K562 treated with DMSO at 1 percent for 12 hours (cell line): ENCODE measurements around the gene ULK3. TPM values are rescaled to one million over a fixed set of nuclear protein-coding genes. Genes with fewer than 3 reads are reported as not detected.

Experiments used
- total RNA-seq: library from RNA; unstranded; fragments of 300-600 nt; gene quantifications from 2 replicates; pipeline ENCODE4 v1.2.3, GENCODE V29; 2022; ENCODE audit not compliant: insufficient read depth

The ULK3 gene, protein sequence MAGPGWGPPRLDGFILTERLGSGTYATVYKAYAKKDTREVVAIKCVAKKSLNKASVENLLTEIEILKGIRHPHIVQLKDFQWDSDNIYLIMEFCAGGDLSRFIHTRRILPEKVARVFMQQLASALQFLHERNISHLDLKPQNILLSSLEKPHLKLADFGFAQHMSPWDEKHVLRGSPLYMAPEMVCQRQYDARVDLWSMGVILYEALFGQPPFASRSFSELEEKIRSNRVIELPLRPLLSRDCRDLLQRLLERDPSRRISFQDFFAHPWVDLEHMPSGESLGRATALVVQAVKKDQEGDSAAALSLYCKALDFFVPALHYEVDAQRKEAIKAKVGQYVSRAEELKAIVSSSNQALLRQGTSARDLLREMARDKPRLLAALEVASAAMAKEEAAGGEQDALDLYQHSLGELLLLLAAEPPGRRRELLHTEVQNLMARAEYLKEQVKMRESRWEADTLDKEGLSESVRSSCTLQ
- total RNA-seq = 31.8 and 49.5 TPM in 2 replicates

DNA sequence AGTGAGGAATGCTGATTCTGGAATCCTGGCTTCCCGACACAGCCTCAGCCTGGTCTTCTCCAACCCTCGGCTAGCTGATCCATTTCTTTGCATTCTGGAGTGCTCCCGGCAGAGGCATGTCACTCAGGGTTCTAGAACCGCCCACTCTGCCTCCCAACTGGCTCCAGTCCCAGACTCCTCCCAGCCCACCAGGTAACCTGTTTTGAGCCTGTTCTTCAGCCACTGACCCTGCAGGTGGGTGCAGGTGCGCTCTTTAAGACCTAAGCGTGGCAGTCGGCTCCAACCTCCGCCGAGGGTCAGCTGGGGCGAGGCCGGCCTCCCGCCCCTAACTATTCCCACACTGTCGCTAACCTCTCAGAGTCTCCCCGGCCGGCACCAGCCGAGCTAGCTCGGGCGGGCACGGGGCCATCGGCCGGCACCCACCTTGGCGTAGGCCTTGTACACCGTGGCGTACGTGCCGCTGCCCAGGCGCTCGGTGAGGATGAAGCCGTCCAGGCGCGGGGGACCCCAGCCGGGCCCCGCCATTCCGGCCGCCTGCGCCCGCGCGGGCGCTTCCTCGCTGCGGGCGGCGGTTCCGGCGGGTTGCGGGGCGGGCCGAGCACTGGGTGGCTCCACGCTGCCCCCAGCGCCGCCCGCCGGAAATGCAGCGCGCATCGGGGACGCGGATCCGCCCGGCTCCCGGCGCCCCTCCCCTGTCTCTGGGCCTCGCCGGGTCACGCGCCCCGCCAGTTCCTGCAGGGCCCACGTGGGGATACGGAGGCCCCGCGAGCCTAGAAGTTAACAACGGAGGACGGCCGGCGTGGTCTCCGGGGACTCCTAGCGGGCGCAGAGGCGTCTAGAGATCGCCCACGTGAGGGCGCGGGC lies at the start of gene ULK3:
Gene ULK3 (minus strand): TSS at position 576 of the 864 bp plus-strand sequence. CDS start 51 bp downstream, at position 525.

DNA sequence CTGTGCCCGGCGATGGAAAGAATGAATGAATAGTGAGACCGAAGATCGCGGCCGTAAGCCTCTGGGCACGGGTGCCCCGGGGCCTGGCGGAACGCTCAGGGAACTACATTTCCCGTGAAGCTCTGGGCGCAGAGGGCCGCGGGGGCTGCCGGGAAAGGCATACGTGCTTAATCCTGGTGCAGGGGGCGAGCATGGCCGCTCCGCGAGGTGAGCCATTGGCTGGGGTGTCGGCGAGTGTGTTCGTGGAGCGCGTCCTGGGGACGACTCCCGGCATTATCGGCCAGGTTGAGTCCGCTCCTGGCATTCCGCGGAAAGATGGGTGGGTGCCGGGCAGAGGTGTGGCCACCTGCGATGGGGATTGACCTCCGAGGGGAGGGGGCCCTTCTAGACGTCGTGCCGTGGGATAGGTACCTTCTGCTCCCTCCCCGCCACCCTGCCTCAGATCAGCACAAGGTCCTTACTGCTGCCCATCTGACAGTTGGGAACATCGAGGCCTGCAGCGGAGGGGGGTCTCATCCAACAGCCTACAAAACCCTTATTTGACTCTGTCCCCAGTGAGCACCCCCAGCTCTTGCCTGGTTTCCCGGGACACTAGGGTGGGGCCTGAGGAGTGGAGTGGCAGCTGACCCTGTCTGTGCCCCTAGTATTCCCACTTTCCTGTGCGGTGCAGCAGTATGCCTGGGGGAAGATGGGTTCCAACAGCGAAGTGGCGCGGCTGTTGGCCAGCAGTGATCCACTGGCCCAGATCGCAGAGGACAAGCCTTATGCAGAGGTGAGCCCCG lies 47.1 kb upstream of the ULK3 start, which contains the start of gene MPI:
Gene MPI (plus strand): TSS at position 160 of the 782 bp plus-strand sequence. CDS start 32 bp downstream, at position 192.

DNA sequence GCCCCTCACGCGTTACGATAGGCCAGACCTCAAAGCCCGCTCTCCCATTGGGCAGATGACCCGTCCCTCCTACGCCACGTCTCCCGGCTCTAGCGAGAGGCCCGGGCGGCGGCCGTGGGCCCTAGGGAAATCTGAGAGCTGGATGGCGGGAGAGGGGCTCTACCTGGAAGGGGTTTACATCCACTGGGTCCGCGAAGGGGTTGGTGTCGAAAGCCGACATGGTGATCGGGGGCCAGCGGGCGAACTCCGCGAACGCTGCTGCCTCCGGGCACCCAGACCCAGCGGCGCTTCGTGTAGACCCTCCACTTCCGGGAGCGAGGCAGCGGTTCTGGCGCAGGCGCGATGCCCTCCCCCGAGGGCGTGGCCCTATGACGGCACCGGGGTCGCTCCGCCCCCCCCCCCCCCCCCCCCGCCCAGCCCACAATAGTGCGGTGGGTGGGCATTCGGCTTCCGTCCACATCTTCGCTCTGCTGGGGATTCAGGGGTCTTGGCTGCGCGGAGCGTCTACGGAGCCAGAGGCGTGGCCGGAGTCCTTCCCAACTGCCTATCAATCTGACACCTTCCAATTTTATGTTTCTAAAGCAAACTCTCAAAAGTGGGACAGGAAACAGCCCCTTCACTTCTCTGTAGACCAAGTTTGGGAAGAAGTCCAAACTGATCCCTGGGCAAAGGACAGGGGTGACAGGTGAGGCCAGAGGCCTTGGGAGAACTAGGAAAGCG lies 30.2 kb upstream of the ULK3 start, which contains the start of gene SCAMP2:
Gene SCAMP2 (minus strand): TSS at position 330 of the 720 bp plus-strand sequence. CDS start 110 bp downstream, at position 220.

DNA sequence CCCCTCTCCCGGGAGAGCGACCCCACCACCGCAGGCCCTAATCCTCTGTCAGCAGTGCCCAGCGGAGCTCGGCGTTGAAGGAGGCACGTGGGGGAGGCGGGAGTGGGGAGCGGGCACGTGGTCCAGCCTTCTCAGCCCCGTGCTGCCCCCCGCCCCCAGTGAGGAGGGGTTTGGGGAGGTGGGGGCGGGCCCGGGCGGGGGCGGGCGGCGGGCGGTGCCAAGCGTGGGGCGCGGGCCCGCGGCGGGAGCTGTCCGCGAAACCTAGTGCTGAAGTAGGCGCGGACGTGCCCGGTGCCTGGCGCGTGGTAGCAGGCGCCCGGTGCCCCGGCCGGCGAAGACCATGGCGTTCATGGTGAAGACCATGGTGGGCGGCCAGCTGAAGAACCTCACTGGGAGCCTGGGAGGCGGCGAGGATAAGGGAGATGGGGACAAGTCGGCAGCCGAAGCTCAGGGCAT lies 16.6 kb downstream of the ULK3 start, which contains the start of gene CPLX3:
Gene CPLX3 (plus strand): TSS at position 264 of the 456 bp plus-strand sequence. CDS start 77 bp downstream, at position 341.

DNA sequence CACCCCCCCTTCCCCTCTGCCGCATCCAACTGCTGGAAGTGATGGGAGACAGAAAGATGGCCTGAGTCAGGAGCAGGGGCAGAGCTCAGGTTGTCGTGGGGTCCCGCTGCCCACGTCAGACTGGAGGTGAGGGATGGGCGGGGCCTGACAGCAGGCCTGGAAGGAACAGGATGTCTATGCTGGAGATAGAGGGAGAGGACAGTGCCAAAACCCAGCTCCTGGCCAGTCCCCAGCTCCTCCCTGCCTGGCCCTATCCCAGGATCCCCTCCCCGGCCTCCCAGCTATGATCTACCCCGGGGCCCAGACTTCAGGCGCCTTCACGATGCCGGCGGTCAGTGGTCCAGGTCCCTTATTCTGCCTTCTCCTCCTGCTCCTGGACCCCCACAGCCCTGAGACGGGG lies 30.4 kb downstream of the ULK3 start, which contains the start of gene LMAN1L:
Gene LMAN1L (plus strand): TSS at position 303 of the 400 bp plus-strand sequence. CDS start 20 bp downstream, at position 323.

Other genes with a start within 250 kb of the ULK3 start
- gene CLK3, start 227.3 kb downstream of the ULK3 start, total RNA-seq = 48.1 and 97.3 TPM in 2 replicates
- gene EDC3, start 147.1 kb downstream of the ULK3 start, total RNA-seq = 30.0 and 49.7 TPM in 2 replicates
- not detected in 2 replicates for gene CYP1A1, start 117.6 kb downstream of the ULK3 start, total RNA-seq
- gene CYP1A2, start 94.3 kb downstream of the ULK3 start, total RNA-seq = not detected in 2 replicates
- gene CSK, start 61.1 kb downstream of the ULK3 start, total RNA-seq = 51.2 and 67.2 TPM in 2 replicates
- gene LMAN1L, start 30.3 kb downstream of the ULK3 start, total RNA-seq = not detected in 2 replicates
- gene CPLX3, start 16.5 kb downstream of the ULK3 start, total RNA-seq = not detected in 2 replicates
- 48.7 and 76.7 TPM in 2 replicates for gene SCAMP2, start 30.2 kb upstream of the ULK3 start, total RNA-seq
- gene MPI, start 46.9 kb upstream of the ULK3 start, total RNA-seq = 13.0 and 24.7 TPM in 2 replicates
- 8.9 and 36.7 TPM in 2 replicates for gene FAM219B, start 63.7 kb upstream of the ULK3 start, total RNA-seq
- 399 and 494 TPM in 2 replicates for gene COX5A, start 94.9 kb upstream of the ULK3 start, total RNA-seq
- gene RPP25, start 113.6 kb upstream of the ULK3 start, total RNA-seq = 25.0 and 28.0 TPM in 2 replicates
- 0.38 TPM in 1 of 2 replicates, not detected in the other for gene SCAMP5, start 152.4 kb upstream of the ULK3 start, total RNA-seq
- gene PPCDC, start 180.4 kb upstream of the ULK3 start, total RNA-seq = 13.2 and 17.0 TPM in 2 replicates